ENCODE measurements around the gene CCDC34. TPM values are rescaled to one million over a fixed set of nuclear protein-coding genes. Genes with fewer than 3 reads are reported as not detected.

The CCDC34 gene
- total and polyA plus RNA-seq, 2 of the 4 experiments (the other 2 are of a cell fraction): 2.5 to 4.5 TPM

DNA sequence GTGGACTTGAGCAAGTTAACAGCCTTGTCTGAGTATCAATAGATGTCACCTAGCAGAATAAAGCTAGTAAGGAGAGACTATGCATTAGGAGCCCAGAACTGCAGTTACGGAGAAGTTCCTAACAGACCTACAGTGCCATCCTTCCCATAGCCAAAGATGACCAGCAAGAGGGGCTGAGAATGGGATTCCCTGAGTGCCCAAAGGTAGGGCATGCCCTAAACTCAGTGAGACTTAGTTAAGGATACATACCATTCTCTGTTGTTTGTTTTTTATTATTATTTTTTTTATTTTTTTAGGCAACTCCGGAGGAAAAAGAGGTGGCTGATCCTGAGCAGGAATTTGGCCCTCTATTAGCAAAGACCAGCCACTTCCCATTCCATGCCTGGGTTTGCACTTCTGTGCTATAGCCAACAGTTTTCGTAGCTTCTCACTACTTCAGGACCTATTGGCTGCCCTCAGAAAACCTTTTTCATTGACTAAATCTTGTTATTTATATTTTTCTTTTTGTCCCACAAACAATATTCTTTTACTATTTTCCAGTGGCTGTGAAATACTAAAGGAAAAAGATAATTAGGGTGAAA lies 33.3 kb upstream of the CCDC34 start (continued):
- TF ChIP-seq CEBPB (IDR thresholded peaks at IDR 0.05; ENCODE audit: low read depth, low read length): no peak

- H3K9me1 ChIP-seq (ENCODE audit: insufficient read depth, low read length): peaks cover 10% of the 10 kb centered on the region
- peak overlapping the region; percentile 74 for H2BK5ac ChIP-seq (ENCODE audit: low read depth, low read length, poor library complexity, severe bottlenecking)
- ATAC-seq (ENCODE audit: low read depth) (peak; percentile 61), DNase-seq (peak; percentile 76)
- peak overlapping the region in 1 of 2 experiments; percentile 6; a peak in 2 of 4 replicates for H4K8ac ChIP-seq (ENCODE audit: low read depth in 2 of 2, low read length in 2 of 2)
- TF ChIP-seq MAZ (IDR thresholded peaks at IDR 0.05; ENCODE audit: borderline replicate concordance, low read depth, low read length): no peak
- no peak for TF ChIP-seq RFX5 (IDR thresholded peaks at IDR 0.05; ENCODE audit: low read depth, low read length)
- no peak for TF ChIP-seq NFE2L2 (IDR thresholded peaks at IDR 0.05; ENCODE audit: low read depth, low read length)
- peak overlapping the region; percentile 20 for H3K23ac ChIP-seq (ENCODE audit: low read depth, low read length)
- H3K4me3 ChIP-seq (ENCODE audit: insufficient read depth, low read depth, low read length): no peak overlapping the region
- WGBS, 2 experiments (ENCODE audit: extremely low coverage in 2 of 2, insufficient read length in 1 of 2): no CpG with 5 or more reads among the region's 7 CpGs
- in situ Hi-C loops (cut with MboI; ENCODE audit: low sequenced_read_pairs): no loop called here
- peak overlapping the region; percentile 50; the same call in 1 of the 2 replicates for H3K27ac ChIP-seq (ENCODE audit: insufficient read depth, low read length)
- ChIA-PET POLR2A (ENCODE audit: unreplicated experiment) (interaction anchor here (0.6 to 1.1 kb wide), 2 partner anchors 9 to 1847 kb away, joined by 3 read pairs; no protein-coding TSS in a partner anchor), CTCF (no interaction called here)
- dilution Hi-C loops (cut with HindIII; ENCODE audit: low sequenced_read_pairs, unreplicated experiment): no loop called here
- no peak overlapping the region for H3K9ac ChIP-seq (ENCODE audit: low read depth, low read length)
- H3K4me2 ChIP-seq (ENCODE audit: low read depth, low read length): peak overlapping the region; percentile 51
- no peak overlapping the region; the same call in 2 of the 3 replicates for H2BK15ac ChIP-seq (ENCODE audit: low read depth, low read length)
- peaks cover 16% of the 10 kb centered on the region for H3K4me1 ChIP-seq (ENCODE audit: control insufficient read depth, insufficient read depth, low read length)
- H4K20me1 ChIP-seq (ENCODE audit: insufficient read depth, low read length): peaks cover 3% of the 10 kb centered on the region; the same call in 1 of the 2 replicates
- H2AFZ ChIP-seq (replicated peaks; ENCODE audit: low read length, poor library complexity): no peak overlapping the region
- peak overlapping the region; percentile 44; the same call in 1 of the 2 replicates for H3K4ac ChIP-seq (ENCODE audit: low read depth, low read length)
- H3K56ac ChIP-seq (ENCODE audit: extremely low read depth, insufficient read depth, low read length): no peak overlapping the region
- H3K14ac ChIP-seq (replicated peaks; ENCODE audit: low read depth, low read length): 0 out of 2 replicates have a peak overlapping the region, but pooled peaks have one; percentile 3
- no peaks in the 10 kb centered on the region for H3K36me3 ChIP-seq (ENCODE audit: control insufficient read depth, insufficient read depth, low read length)
- peaks cover 0 to 4% of the 10 kb centered on the region in 2 experiments; a peak in 1 of 4 replicates for H3K79me1 ChIP-seq (ENCODE audit: low read depth in 1 of 2, low read length in 2 of 2)
- H2AK9ac ChIP-seq (replicated peaks; ENCODE audit: low read depth, low read length, poor library complexity): no peak overlapping the region
- peak overlapping the region; percentile 38 for H4K91ac ChIP-seq (ENCODE audit: insufficient read depth, low read depth, low read length)
- BruUV-seq (replicated peaks): no TSS peak
- intact Hi-C loops (cut with micrococcal nuclease): loop anchor here (5.0 to 10.0 kb wide), 3 partner anchors 42 to 421 kb away; partner anchors contain the start of gene LGR4
- no peaks in the 10 kb centered on the region for H3K27me3 ChIP-seq (ENCODE audit: control insufficient read depth, insufficient read depth, low read length)
- peak overlapping the region; percentile 17 for H2BK120ac ChIP-seq (ENCODE audit: low read depth, low read length)
- H2BK20ac ChIP-seq (ENCODE audit: low read depth, low read length): peak overlapping the region; percentile 53; the same call in 1 of the 2 replicates
- H4K5ac ChIP-seq (ENCODE audit: low read depth, low read length): peak overlapping the region; percentile 72; the same call in 1 of the 2 replicates
- H3K9me3 ChIP-seq (ENCODE audit: control insufficient read depth, insufficient read depth, low read length): no peaks in the 10 kb centered on the region
- peak overlapping the region; percentile 95 for H3K18ac ChIP-seq (ENCODE audit: low read depth, low read length)
- peak overlapping the region; percentile 20; the same call in 1 of the 2 replicates for H2AK5ac ChIP-seq (ENCODE audit: low read depth, low read length)
Measured at GRCh38 chr11:27395556-27396258, 32.7 kb upstream of the CCDC34 start.

Data from IMR-90 (cell line).